HepG2 (cell line): Measurements from ENCODE around the gene SCRG1. TPM values are rescaled to one million over a fixed set of nuclear protein-coding genes. Genes with fewer than 3 reads are reported as not detected.

Experiments used
- ARHGAP35 ChIP-seq: sonication (generic); formaldehyde crosslinking; IDR thresholded peaks from 2 replicates; pipeline ENCODE4 v1.9.0; 2022; ENCODE audit warnings: mild to moderate bottlenecking, inconsistent platforms, moderate library complexity, missing genetic modification reagents, borderline replicate concordance
- E2F2 ChIP-seq: sonication (generic); formaldehyde crosslinking; IDR thresholded peaks from 2 replicates; pipeline ENCODE4 v1.4.0; 2020; ENCODE audit warnings: missing genetic modification reagents, borderline replicate concordance
- FOSL1 ChIP-seq: sonication (generic); formaldehyde crosslinking; IDR thresholded peaks from 2 replicates; pipeline ENCODE4 v1.9.0; 2021; ENCODE audit warnings: missing genetic modification reagents, borderline replicate concordance
- KMT2A ChIP-seq: sonication (generic); formaldehyde crosslinking; IDR thresholded peaks from 2 replicates; pipeline ENCODE4 v1.4.0; 2020; ENCODE audit warnings: missing genetic modification reagents
- RNF2 ChIP-seq: fragments of 450-650 bp; conservative IDR thresholded peaks from 2 replicates; pipeline ENCODE4 v1.6.1; 2016; ENCODE audit warnings: low read depth
- SAFB2 ChIP-seq: sonication (generic); formaldehyde crosslinking; IDR thresholded peaks from 2 replicates; pipeline ENCODE4 v1.5.1; 2020; ENCODE audit warnings: missing genetic modification reagents, low read depth, mild to moderate bottlenecking, borderline replicate concordance
- TARDBP ChIP-seq: sonication (generic); formaldehyde crosslinking; IDR thresholded peaks from 2 replicates; pipeline ENCODE4 v1.8.0; 2022; ENCODE audit warnings: mild to moderate bottlenecking, missing genetic modification reagents
- U2AF1 ChIP-seq: fragments of 200-400 bp; formaldehyde crosslinking; optimal IDR thresholded peaks from 2 replicates; pipeline ENCODE3; 2017; ENCODE audit warnings: mild to moderate bottlenecking, low read depth, low read length
- ZNF160 ChIP-seq: sonication (generic); formaldehyde crosslinking; IDR thresholded peaks from 2 replicates; pipeline ENCODE4 v1.8.0; 2022; ENCODE audit warnings: mild to moderate bottlenecking, inconsistent platforms, missing genetic modification reagents
- ZNF232 ChIP-seq: sonication (generic); formaldehyde crosslinking; IDR thresholded peaks from 2 replicates; pipeline ENCODE4 v1.4.0; 2020; ENCODE audit warnings: missing genetic modification reagents, borderline replicate concordance
- ZNF644 ChIP-seq: IDR thresholded peaks from 2 replicates; pipeline ENCODE4 v1.6.1; 2016; ENCODE audit warnings: low read depth
- ZNF776 ChIP-seq: sonication (generic); formaldehyde crosslinking; IDR thresholded peaks from 2 replicates; pipeline ENCODE4 v1.4.0; 2020; ENCODE audit warnings: mild to moderate bottlenecking, missing genetic modification reagents
- ZNF792 ChIP-seq: IDR thresholded peaks from 2 replicates; pipeline ENCODE4 v1.6.1; 2016
- ZSCAN9 ChIP-seq: IDR thresholded peaks from 2 replicates; pipeline ENCODE4 v1.6.1; 2016; ENCODE audit warnings: borderline replicate concordance
- ZUFSP ChIP-seq: sonication (generic); formaldehyde crosslinking; IDR thresholded peaks from 2 replicates; pipeline ENCODE4 v1.9.0; 2021; ENCODE audit warnings: missing genetic modification reagents, mild to moderate bottlenecking, borderline replicate concordance
- polyA plus RNA-seq, 8 experiments: library from polyadenylated mRNA; depleted of rRNA in 3 of 8; stranded (reverse) in 7 of 8; unstranded in 1 of 8; fragments of >200 nt; fragmentation: Illumina TruSeq in 4 of 8; extraction: Trizol in 4 of 8; gene quantifications; 2 replicates each; pipeline versions ENCODE4 v1.2.1 to v1.2.3, GENCODE V29; 2011 to 2016; ENCODE audit warnings: low read depth in 4 of 8, missing spikeins in 1 of 8, mixed read lengths in 1 of 8; ENCODE audit not compliant: insufficient read depth in 1 of 8
- total RNA-seq, 5 experiments: library from RNA; depleted of rRNA; stranded (reverse); fragments of >200 nt; fragmentation: Illumina TruSeq; extraction: Trizol; gene quantifications; 2 replicates each; pipeline ENCODE4 v1.2.3, GENCODE V29; 2016; ENCODE audit warnings: low read depth in 1 of 5
- TF ChIP-seq, protein P1 (sequence below): IDR thresholded peaks from 2 replicates; pipeline ENCODE4 v1.6.1; 2012; ENCODE audit warnings: inconsistent platforms
- TF ChIP-seq, protein P2 (sequence below): sonication (generic); formaldehyde crosslinking; IDR thresholded peaks from 2 replicates; pipeline ENCODE4 v1.4.0; 2020; ENCODE audit warnings: missing genetic modification reagents, borderline replicate concordance
- TF ChIP-seq, protein P3 (sequence below): sonication (generic); formaldehyde crosslinking; IDR thresholded peaks from 2 replicates; pipeline ENCODE4 v1.5.0; 2020; ENCODE audit warnings: missing genetic modification reagents

SCRG1 gene
- total and polyA plus RNA-seq, 2 of the 13 experiments (the other 11 are each of a cell fraction or from before 2014, with no cell fraction given): not detected

DNA sequence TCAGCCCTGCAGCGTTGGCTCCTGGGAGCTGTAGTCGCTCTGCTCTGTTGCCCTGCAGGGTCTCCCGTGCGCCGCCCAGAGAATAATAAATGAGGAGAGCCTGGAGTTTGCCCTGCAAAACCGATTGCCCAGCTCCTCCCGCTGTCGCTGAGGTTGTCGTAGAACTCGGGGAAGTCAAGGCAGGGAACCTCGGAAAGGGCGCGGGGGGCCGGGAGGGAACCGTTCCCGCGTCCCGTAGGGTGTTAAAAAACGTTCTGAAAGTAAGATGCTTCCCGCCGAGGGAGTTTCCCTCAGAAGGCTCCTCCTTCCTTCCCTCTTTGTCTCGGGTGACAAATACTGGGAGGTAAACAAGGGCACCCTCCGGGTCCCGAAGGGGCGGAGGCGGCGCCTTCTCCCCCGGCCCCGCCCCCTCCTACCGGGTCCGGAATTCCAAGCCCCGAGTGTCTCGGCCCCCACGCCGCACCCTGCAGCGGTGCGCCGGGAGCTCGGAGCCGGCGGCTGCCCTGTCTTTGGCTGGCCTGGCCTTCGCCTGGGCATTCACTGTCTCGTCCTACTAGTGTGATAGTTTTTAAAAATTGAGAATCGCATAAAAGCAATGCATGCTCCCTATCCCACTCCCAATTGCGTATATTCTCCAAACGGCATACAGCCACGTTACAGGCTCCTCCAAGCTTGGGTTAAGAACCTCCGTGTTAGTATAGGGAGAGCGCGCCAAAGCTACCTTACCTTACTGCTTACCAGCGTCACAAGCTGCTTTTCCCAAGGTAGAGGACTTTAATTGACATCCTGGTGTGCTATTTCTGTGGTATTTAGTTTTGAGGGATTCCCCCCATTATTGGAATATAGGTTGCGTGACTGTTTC lies 63.8 kb downstream of the SCRG1 start (continued):
- TF ChIP-seq RNF2 (no peak), ZNF232 (CRISPR knock-in tag) (peak; percentile 4; the same call in 1 of the 2 replicates), ZSCAN9 (CRISPR knock-in tag) (no peak), TARDBP (CRISPR knock-in tag) (peak; percentile 21), ARHGAP35 (no peak), ZNF792 (CRISPR knock-in tag) (no peak; the same call in 1 of the 2 replicates), ZUFSP (CRISPR knock-in tag) (no peak), ZNF160 (CRISPR knock-in tag) (no peak), U2AF1 (no peak), ZNF644 (CRISPR knock-in tag) (no peak), E2F2 (no peak), ZNF776 (CRISPR knock-in tag) (no peak), FOSL1 (CRISPR knock-in tag) (no peak), KMT2A (peak; percentile 83), SAFB2 (CRISPR knock-in tag) (no peak)
- TF ChIP-seq, protein P1, sequence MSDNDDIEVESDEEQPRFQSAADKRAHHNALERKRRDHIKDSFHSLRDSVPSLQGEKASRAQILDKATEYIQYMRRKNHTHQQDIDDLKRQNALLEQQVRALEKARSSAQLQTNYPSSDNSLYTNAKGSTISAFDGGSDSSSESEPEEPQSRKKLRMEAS: 0 out of 2 replicates have a peak, but pooled peaks have one; percentile 12
- TF ChIP-seq, protein P2, sequence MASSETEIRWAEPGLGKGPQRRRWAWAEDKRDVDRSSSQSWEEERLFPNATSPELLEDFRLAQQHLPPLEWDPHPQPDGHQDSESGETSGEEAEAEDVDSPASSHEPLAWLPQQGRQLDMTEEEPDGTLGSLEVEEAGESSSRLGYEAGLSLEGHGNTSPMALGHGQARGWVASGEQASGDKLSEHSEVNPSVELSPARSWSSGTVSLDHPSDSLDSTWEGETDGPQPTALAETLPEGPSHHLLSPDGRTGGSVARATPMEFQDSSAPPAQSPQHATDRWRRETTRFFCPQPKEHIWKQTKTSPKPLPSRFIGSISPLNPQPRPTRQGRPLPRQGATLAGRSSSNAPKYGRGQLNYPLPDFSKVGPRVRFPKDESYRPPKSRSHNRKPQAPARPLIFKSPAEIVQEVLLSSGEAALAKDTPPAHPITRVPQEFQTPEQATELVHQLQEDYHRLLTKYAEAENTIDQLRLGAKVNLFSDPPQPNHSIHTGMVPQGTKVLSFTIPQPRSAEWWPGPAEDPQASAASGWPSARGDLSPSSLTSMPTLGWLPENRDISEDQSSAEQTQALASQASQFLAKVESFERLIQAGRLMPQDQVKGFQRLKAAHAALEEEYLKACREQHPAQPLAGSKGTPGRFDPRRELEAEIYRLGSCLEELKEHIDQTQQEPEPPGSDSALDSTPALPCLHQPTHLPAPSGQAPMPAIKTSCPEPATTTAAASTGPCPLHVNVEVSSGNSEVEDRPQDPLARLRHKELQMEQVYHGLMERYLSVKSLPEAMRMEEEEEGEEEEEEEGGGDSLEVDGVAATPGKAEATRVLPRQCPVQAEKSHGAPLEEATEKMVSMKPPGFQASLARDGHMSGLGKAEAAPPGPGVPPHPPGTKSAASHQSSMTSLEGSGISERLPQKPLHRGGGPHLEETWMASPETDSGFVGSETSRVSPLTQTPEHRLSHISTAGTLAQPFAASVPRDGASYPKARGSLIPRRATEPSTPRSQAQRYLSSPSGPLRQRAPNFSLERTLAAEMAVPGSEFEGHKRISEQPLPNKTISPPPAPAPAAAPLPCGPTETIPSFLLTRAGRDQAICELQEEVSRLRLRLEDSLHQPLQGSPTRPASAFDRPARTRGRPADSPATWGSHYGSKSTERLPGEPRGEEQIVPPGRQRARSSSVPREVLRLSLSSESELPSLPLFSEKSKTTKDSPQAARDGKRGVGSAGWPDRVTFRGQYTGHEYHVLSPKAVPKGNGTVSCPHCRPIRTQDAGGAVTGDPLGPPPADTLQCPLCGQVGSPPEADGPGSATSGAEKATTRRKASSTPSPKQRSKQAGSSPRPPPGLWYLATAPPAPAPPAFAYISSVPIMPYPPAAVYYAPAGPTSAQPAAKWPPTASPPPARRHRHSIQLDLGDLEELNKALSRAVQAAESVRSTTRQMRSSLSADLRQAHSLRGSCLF (CRISPR knock-in tag): no peak
- TF ChIP-seq, protein P3, sequence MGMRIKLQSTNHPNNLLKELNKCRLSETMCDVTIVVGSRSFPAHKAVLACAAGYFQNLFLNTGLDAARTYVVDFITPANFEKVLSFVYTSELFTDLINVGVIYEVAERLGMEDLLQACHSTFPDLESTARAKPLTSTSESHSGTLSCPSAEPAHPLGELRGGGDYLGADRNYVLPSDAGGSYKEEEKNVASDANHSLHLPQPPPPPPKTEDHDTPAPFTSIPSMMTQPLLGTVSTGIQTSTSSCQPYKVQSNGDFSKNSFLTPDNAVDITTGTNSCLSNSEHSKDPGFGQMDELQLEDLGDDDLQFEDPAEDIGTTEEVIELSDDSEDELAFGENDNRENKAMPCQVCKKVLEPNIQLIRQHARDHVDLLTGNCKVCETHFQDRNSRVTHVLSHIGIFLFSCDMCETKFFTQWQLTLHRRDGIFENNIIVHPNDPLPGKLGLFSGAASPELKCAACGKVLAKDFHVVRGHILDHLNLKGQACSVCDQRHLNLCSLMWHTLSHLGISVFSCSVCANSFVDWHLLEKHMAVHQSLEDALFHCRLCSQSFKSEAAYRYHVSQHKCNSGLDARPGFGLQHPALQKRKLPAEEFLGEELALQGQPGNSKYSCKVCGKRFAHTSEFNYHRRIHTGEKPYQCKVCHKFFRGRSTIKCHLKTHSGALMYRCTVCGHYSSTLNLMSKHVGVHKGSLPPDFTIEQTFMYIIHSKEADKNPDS (CRISPR knock-in tag): no peak
